Thyroid gland (tissue), 4 donors: ENCODE data around the gene UTP15.

Source experiments
- POLR2A ChIP-seq, 2 donors: fragments of 450-650 bp; IDR thresholded peaks; one replicate each; pipeline ENCODE4 v1.6.1; 2017; ENCODE audit warnings: antibody characterized with exemption in 2 of 2, mild to moderate bottlenecking in 2 of 2, moderate library complexity in 1 of 2
- TF ChIP-seq, protein P1 (sequence below), 6 experiments: fragments of 200-600 bp in 3 of 6; fragments of 450-650 bp in 3 of 6; sonication (generic) in 3 of 6; IDR thresholded peaks; one replicate each; pipeline ENCODE4 v1.5.1; 2016 to 2019; ENCODE audit warnings: antibody characterized with exemption in 6 of 6, mild to moderate bottlenecking in 2 of 6, inconsistent platforms in 1 of 6, moderate library complexity in 1 of 6

DNA sequence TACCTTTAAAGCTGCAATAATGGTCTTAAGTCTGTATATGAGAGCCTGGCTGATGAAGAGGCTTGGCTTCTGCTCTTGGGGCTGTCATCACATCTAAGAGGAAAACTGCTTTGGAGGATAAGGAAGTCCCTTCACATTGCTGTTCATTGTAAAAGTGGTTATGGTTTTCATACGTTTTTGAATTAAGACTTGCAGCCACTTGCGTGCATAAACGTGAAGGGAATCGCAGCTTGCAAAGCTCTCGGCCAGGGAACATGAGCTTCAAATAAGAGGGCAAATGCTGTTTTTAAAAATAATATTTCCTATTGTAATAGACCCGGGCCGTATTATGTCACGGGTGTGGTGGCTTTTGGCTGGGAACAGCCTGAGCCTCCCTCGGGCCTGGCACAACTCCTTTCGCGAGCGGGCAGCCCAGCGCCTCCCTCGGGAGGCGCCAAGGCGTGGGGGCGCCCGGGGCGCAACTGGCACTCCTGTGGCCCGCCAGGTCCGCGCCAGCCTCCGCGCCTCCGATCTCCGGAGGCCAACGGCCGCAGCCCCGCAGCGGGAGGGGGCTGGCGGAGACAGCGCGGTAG lies 59.9 kb downstream of the UTP15 start:
- no peak for TF ChIP-seq POLR2A (IDR thresholded peaks at IDR 0.05)
- TF ChIP-seq, protein P1, sequence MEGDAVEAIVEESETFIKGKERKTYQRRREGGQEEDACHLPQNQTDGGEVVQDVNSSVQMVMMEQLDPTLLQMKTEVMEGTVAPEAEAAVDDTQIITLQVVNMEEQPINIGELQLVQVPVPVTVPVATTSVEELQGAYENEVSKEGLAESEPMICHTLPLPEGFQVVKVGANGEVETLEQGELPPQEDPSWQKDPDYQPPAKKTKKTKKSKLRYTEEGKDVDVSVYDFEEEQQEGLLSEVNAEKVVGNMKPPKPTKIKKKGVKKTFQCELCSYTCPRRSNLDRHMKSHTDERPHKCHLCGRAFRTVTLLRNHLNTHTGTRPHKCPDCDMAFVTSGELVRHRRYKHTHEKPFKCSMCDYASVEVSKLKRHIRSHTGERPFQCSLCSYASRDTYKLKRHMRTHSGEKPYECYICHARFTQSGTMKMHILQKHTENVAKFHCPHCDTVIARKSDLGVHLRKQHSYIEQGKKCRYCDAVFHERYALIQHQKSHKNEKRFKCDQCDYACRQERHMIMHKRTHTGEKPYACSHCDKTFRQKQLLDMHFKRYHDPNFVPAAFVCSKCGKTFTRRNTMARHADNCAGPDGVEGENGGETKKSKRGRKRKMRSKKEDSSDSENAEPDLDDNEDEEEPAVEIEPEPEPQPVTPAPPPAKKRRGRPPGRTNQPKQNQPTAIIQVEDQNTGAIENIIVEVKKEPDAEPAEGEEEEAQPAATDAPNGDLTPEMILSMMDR (IDR thresholded peaks at IDR 0.05): no peak
